ENCODE data around the gene OAS3. TPM values are rescaled to one million over a fixed set of nuclear protein-coding genes. Genes with fewer than 3 reads are reported as not detected.
"Not testable (repeated sequence)": the region's sequence is repeated elsewhere in the genome, so short reads cannot be mapped to it uniquely, and the experiment has no call there.

Gene OAS3
- total and polyA plus RNA-seq, 2 donors (not counting 1 experiment from before 2014, with no cell fraction given): 16.5 to 24.9 TPM

DNA sequence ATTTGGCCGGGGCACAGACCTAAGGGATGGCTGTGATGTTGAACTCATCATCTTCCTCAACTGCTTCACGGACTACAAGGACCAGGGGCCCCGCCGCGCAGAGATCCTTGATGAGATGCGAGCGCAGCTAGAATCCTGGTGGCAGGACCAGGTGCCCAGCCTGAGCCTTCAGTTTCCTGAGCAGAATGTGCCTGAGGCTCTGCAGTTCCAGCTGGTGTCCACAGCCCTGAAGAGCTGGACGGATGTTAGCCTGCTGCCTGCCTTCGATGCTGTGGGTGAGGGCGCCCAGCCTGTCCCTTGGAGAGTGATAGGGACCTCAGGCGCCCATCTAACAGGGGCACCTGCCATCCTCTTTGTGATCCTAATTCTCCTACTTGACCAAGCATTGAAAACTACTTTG is 12.4 kb downstream of the OAS3 start:
- intact Hi-C loops (cut with micrococcal nuclease): no loop called here
- POLR2A ChIA-PET: no interaction called here
- no peak for TF ChIP-seq EZH2 (IDR thresholded peaks at IDR 0.05; ENCODE audit: borderline replicate concordance, insufficient read depth, low read depth, low read length, poor library complexity, severe bottlenecking)
- TF ChIP-seq, protein P1, sequence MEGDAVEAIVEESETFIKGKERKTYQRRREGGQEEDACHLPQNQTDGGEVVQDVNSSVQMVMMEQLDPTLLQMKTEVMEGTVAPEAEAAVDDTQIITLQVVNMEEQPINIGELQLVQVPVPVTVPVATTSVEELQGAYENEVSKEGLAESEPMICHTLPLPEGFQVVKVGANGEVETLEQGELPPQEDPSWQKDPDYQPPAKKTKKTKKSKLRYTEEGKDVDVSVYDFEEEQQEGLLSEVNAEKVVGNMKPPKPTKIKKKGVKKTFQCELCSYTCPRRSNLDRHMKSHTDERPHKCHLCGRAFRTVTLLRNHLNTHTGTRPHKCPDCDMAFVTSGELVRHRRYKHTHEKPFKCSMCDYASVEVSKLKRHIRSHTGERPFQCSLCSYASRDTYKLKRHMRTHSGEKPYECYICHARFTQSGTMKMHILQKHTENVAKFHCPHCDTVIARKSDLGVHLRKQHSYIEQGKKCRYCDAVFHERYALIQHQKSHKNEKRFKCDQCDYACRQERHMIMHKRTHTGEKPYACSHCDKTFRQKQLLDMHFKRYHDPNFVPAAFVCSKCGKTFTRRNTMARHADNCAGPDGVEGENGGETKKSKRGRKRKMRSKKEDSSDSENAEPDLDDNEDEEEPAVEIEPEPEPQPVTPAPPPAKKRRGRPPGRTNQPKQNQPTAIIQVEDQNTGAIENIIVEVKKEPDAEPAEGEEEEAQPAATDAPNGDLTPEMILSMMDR (IDR thresholded peaks at IDR 0.05): no peak

DNA sequence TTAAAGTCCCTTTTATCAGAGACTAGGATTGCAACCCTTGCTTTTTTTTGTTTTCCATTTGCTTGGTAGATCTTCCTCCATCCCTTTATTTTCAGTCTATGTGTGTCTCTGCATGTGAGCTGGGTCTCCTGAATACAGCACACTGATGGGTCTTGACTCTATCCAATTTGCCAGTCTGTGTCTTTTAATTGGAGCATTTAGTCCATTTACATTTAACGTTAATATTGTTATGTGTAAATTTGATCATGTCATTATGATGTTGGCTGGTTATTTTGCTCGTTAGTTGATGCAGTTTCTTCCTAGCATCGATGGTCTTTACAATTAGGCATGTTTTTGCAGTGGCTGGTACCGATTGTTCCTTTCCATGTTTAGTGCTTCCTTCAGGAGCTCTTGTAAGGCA is 18.9 kb downstream of the OAS3 start:
- H4K20me1 ChIP-seq (ENCODE audit: control insufficient read depth, insufficient read depth, low read length, poor library complexity, severe bottlenecking); intact Hi-C loops (cut with micrococcal nuclease); ATAC-seq (ENCODE audit: low read depth); CTCF ChIA-PET; H3K27me3 ChIP-seq (replicated peaks in 1 of 4; ENCODE audit: control extremely low read depth in 1 of 4, control insufficient read depth in 3 of 4, insufficient read depth in 4 of 4, low read length in 3 of 4); POLR2A ChIA-PET; H3K4me1 Mint-ChIP-seq; H3K4me3 ChIP-seq (ENCODE audit: control extremely low read depth in 1 of 5, extremely low read depth in 1 of 5, insufficient read depth in 1 of 5, low read depth in 2 of 5, low read length in 4 of 5); H3K27me3 Mint-ChIP-seq; H3K9me3 Mint-ChIP-seq (ENCODE audit: insufficient read depth); H3K27ac Mint-ChIP-seq; H3K4me2 ChIP-seq (replicated peaks; ENCODE audit: low read depth, low read length, poor library complexity, severe bottlenecking); H2AFZ ChIP-seq (ENCODE audit: insufficient read depth, low read depth, low read length, poor library complexity, severe bottlenecking); H3K4me3 Mint-ChIP-seq; H3K9me3 ChIP-seq (ENCODE audit: control extremely low read depth in 1 of 3, control insufficient read depth in 2 of 3, insufficient read depth in 1 of 3, low read length in 2 of 3); H3K27ac ChIP-seq (ENCODE audit: low read length in 2 of 2); H3K4me1 ChIP-seq (ENCODE audit: control insufficient read depth in 2 of 2, insufficient read depth in 2 of 2, low read length in 2 of 2); H3K79me2 ChIP-seq (ENCODE audit: control insufficient read depth, insufficient read depth, low read length); DNase-seq; H3K9ac ChIP-seq (ENCODE audit: low read length): not testable (repeated sequence)
- 87% methylated on average over 2 of the region's 4 CpGs for WGBS (ENCODE audit: insufficient coverage)
- peaks cover 0 to 18% of the 10 kb centered on the region in 2 experiments for H3K36me3 ChIP-seq (replicated peaks in 1 of 2; ENCODE audit: control extremely low read depth in 1 of 2, control insufficient read depth in 1 of 2, extremely low read depth in 1 of 2, insufficient read depth in 2 of 2, low read length in 1 of 2)

More for the DNA sequence above, 12.4 kb downstream of the OAS3 start:
- ATAC-seq (ENCODE audit: low read depth) (no peak), DNase-seq (no peak)
- H3K9me3 ChIP-seq (ENCODE audit: control extremely low read depth in 1 of 3, control insufficient read depth in 2 of 3, insufficient read depth in 1 of 3, low read length in 2 of 3): peaks cover 0 to 4% (median 1%) of the 10 kb centered on the region in 3 donors
- H3K9ac ChIP-seq (ENCODE audit: low read length): no peak overlapping the region
- Mint-ChIP-seq H3K4me3 (no peak overlapping the region), H3K27me3 (no peaks in the 10 kb centered on the region), H3K4me1 (no peaks in the 10 kb centered on the region), H3K9me3 (ENCODE audit: insufficient read depth) (peaks cover 4% of the 10 kb centered on the region), H3K27ac (no peak overlapping the region)
- H4K20me1 ChIP-seq (ENCODE audit: control insufficient read depth, insufficient read depth, low read length, poor library complexity, severe bottlenecking): no peaks in the 10 kb centered on the region
- WGBS (ENCODE audit: insufficient coverage): 94% methylated on average over 8 of the region's 11 CpGs
- no peaks in the 10 kb centered on the region for H3K27me3 ChIP-seq (replicated peaks in 1 of 4; ENCODE audit: control extremely low read depth in 1 of 4, control insufficient read depth in 3 of 4, insufficient read depth in 4 of 4, low read length in 3 of 4)
- H3K36me3 ChIP-seq (replicated peaks in 1 of 2; ENCODE audit: control extremely low read depth in 1 of 2, control insufficient read depth in 1 of 2, extremely low read depth in 1 of 2, insufficient read depth in 2 of 2, low read length in 1 of 2): peaks cover 0 to 9% of the 10 kb centered on the region in 2 experiments
- CTCF ChIA-PET: no interaction called here
- no peaks in the 10 kb centered on the region for H3K4me1 ChIP-seq (ENCODE audit: control insufficient read depth in 2 of 2, insufficient read depth in 2 of 2, low read length in 2 of 2)
- no peak overlapping the region for H3K4me3 ChIP-seq (ENCODE audit: control extremely low read depth in 1 of 5, extremely low read depth in 1 of 5, insufficient read depth in 1 of 5, low read depth in 2 of 5, low read length in 4 of 5)
- H3K4me2 ChIP-seq (replicated peaks; ENCODE audit: low read depth, low read length, poor library complexity, severe bottlenecking): no peak overlapping the region
- H2AFZ ChIP-seq (ENCODE audit: insufficient read depth, low read depth, low read length, poor library complexity, severe bottlenecking): no peak overlapping the region
- no peak overlapping the region for H3K27ac ChIP-seq (ENCODE audit: low read length in 2 of 2)
- H3K79me2 ChIP-seq (ENCODE audit: control insufficient read depth, insufficient read depth, low read length): no peaks in the 10 kb centered on the region
